Prostate gland (tissue), 2 donors: ENCODE data around the gene EFCAB14.

Experiments
- CTCF ChIP-seq, 4 experiments: fragments of 200-600 bp in 2 of 4; fragments of 450-650 bp in 2 of 4; sonication (generic) in 2 of 4; IDR thresholded peaks; 1 replicate in 3 of 4; 2 replicates in 1 of 4; pipeline ENCODE4 v1.5.1; 2016 to 2019; ENCODE audit warnings: antibody characterized with exemption in 4 of 4, mild to moderate bottlenecking in 2 of 4, moderate library complexity in 2 of 4
- POLR2A ChIP-seq: fragments of 450-650 bp; IDR thresholded peaks from one replicate; pipeline ENCODE4 v1.6.1; 2016; ENCODE audit warnings: antibody characterized with exemption, mild to moderate bottlenecking

GRCh38 chr1:46675549-46676314, 43.2 kb downstream of the EFCAB14 start:
- TF ChIP-seq CTCF (IDR thresholded peaks at IDR 0.05) = no peak
- no peak for TF ChIP-seq POLR2A
